Neural cell (in vitro differentiated cells): Measurements from ENCODE around the gene CSF1.

Source experiments
- CTCF ChIP-seq: fragments of 450-650 bp; IDR thresholded peaks from 2 replicates; pipeline ENCODE4 v1.5.1; 2014; ENCODE audit warnings: antibody characterized with exemption, mild to moderate bottlenecking, moderate library complexity; ENCODE audit not compliant: poor library complexity, severe bottlenecking
- EP300 ChIP-seq: fragments of 450-650 bp; conservative IDR thresholded peaks from 2 replicates; pipeline ENCODE4 v1.6.1; 2014; ENCODE audit warnings: antibody characterized with exemption, mild to moderate bottlenecking, moderate library complexity; ENCODE audit not compliant: poor library complexity, severe bottlenecking
- EZH2 ChIP-seq: fragments of 200-600, 300-800 bp; shearing (Covaris generic), sonication (generic); IDR thresholded peaks from 2 replicates; pipeline ENCODE4 v1.6.1; 2014; ENCODE audit warnings: antibody characterized with exemption, low read length, borderline replicate concordance, mild to moderate bottlenecking; ENCODE audit not compliant: insufficient read depth, poor library complexity, severe bottlenecking
- POLR2AphosphoS5 ChIP-seq: IDR thresholded peaks from 2 replicates; pipeline ENCODE4 v1.6.1; 2012
- RAD21 ChIP-seq: fragments of 450-650 bp; conservative IDR thresholded peaks from 2 replicates; pipeline ENCODE4 v1.6.1; 2014; ENCODE audit warnings: antibody characterized with exemption, mild to moderate bottlenecking, moderate library complexity
- REST ChIP-seq: IDR thresholded peaks from 2 replicates; pipeline ENCODE4 v1.6.1; 2012; ENCODE audit warnings: borderline replicate concordance
- SMC3 ChIP-seq: fragments of 450-650 bp; conservative IDR thresholded peaks from 2 replicates; pipeline ENCODE4 v1.6.1; 2014; ENCODE audit warnings: antibody characterized with exemption, mild to moderate bottlenecking, moderate library complexity; ENCODE audit not compliant: poor library complexity
- TAF1 ChIP-seq: IDR thresholded peaks from 2 replicates; pipeline ENCODE4 v1.6.1; 2012; ENCODE audit warnings: low read depth

- TF ChIP-seq EP300 = no peak
- TF ChIP-seq CTCF = no peak
- no peak for TF ChIP-seq POLR2AphosphoS5
- no peak for TF ChIP-seq REST
- TF ChIP-seq EZH2 = no peak
- no peak for TF ChIP-seq RAD21
- TF ChIP-seq TAF1 = no peak
- no peak for TF ChIP-seq SMC3
Observed at GRCh38 chr1:109880971-109881894, 29.4 kb upstream of the CSF1 start.
